Stimulated activated memory B cell treated with anti-CD40 and anti-IgM and Interleukin-4, amounts not matched to agents 10 μg/mL and 1 μg/mL and 100 μg/mL, for 72 hours (primary cell): ENCODE results near the gene AHDC1.
A peak's percentile ranks its signal among the peaks of the same experiment; 100 is the strongest.

Source experiments
- ATAC-seq: fragments of 150-1000 bp; cut with Tn5 transposase; 2 replicates; pipeline ENCODE4 v1.10.0; 2021
- H3K27ac Mint-ChIP-seq: one replicate; pipeline ENCODE4 v1.8.0; 2022; ENCODE audit warnings: mild to moderate bottlenecking, mixed read lengths
- H3K27me3 Mint-ChIP-seq: one replicate; pipeline ENCODE4 v1.8.0; 2022; ENCODE audit warnings: mixed read lengths
- H3K36me3 Mint-ChIP-seq: one replicate; pipeline ENCODE4 v1.8.0; 2022; ENCODE audit warnings: mixed read lengths
- H3K4me1 Mint-ChIP-seq: one replicate; pipeline ENCODE4 v1.8.0; 2022; ENCODE audit warnings: mixed read lengths
- H3K4me3 Mint-ChIP-seq: one replicate; pipeline ENCODE4 v1.8.0; 2022; ENCODE audit warnings: mild to moderate bottlenecking, moderate library complexity, mixed read lengths
- H3K9me3 Mint-ChIP-seq: one replicate; pipeline ENCODE4 v1.8.0; 2022; ENCODE audit warnings: mixed read lengths

The AHDC1 gene

DNA sequence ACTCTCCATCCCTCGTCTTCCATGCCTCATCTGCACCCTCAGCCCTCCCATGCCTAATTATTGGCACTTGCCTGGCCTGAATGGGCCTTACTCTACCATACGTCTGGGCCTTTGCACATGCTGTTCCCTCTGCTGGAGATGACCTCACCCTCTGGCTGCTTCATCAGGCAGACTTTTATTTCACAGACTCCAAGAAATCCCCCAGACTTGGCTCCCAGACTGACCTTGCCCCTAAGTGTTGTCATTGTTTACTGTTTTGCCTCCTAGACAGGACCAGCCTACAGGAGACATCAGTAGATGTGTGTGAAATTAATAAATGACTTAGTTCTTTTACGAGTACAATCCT is 5.2 kb upstream of the AHDC1 start:
- H3K4me3 Mint-ChIP-seq = no peak overlapping the region
- no peaks in the 10 kb centered on the region for H3K9me3 Mint-ChIP-seq
- no peak overlapping the region for H3K27ac Mint-ChIP-seq
- peak; percentile 3 for ATAC-seq
- no peaks in the 10 kb centered on the region for H3K27me3 Mint-ChIP-seq
- H3K4me1 Mint-ChIP-seq = peaks cover 20% of the 10 kb centered on the region
- peaks cover 5% of the 10 kb centered on the region for H3K36me3 Mint-ChIP-seq

DNA sequence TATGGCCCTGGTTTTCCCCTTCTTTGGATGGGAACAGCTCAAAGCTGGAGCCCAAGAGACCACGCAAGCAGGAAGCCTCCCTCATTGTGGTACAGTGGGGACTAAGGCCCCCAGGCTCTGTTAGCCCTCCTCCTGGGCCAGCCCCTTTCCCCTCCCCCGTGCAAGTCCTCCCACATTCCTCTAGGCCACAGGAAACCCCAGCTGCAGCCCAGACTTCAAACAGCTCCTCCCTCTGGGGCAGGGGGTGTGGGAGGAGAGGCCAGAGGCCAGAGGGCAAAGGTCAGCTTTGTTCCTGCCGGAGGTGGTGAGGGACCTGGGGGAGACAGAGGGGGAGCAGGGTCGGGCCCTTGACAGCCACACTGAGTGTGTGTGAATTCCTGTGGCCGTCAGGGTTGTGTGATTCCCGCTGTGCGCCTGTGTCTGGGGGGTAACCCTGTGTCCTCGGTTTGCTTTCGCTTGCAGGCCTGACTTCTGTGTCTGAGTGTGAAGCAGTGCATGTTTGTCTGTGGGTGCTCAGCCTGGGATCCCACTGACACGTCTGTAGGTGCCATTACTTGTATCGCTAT is 3.4 kb upstream of the AHDC1 start:
- peaks cover 3% of the 10 kb centered on the region for H3K36me3 Mint-ChIP-seq
- H3K27me3 Mint-ChIP-seq = no peaks in the 10 kb centered on the region
- no peak for ATAC-seq
- H3K4me3 Mint-ChIP-seq = no peak overlapping the region
- H3K4me1 Mint-ChIP-seq = peaks cover 22% of the 10 kb centered on the region
- no peaks in the 10 kb centered on the region for H3K9me3 Mint-ChIP-seq
- no peak overlapping the region for H3K27ac Mint-ChIP-seq

DNA sequence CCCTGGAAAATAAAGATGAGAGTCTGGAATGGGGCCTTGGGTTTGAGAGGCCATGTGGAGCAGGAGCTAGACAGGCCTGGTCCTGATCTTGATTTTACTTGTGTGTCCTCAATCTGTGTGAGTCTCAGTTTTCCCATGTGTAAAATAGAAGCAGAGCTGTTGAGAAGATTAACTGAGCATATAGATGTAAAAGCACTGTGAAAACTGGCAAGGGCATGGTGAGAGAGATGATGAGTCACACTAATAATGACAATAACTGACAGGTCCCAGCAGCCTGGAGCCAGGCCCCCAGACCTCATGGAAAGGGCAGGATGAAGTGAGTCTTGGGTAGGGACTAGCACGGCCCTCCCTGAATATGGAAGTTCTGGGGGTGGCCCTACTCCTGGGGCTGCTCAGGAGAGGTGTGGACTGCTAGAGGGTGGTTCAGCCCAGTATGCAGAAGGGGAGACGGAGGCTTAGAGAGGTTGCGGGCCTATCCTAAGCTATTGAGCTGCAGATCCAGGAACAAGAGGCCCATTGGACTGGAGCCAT is 2.8 kb upstream of the AHDC1 start:
- ATAC-seq = no peak
- H3K27ac Mint-ChIP-seq = peak overlapping the region; percentile 73

DNA sequence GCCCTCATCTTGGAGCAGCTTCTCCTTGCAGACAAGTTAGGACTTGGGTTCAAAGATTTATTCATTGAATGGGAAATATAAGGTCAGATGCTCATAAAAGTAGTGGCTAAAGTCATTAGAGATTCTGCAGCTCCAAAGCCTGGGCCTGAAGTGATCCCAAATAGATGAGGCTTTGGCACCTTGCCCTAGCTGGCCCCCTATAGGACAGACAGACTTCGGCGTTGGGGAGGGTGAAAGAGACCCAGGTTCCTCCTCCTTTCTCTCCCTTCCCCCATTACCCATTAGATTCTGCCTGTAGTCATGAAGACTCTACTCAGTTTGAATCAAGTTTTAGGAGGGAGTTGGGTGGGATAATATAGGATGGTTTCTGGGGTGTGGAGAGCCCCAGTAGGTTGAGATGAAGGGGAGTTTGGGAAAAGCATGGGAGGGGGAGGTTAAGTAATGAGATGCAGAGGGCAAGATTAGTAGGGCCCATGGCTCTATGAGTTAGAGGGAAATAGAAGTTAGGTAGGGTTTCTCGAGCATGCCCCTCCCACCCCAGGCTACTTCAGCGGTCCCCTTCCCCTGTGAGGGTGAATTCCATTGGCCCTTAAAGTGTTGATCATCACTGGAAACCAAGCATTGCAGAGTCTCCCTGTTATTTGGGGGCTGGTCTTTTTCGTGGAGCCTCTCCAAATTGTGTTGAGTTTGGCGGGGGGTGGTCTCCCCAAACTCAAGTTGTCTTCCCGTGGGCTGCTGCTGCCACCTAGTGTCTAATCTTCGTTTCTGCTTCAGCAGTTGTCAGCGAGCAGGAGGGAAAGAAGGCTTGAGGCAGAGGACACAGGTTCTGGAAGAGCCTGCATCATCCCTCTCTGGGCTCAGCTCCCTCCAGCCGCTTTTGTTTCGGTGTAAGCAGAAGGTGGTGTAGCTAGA is 2.1 kb upstream of the AHDC1 start:
- ATAC-seq = no peak
- Mint-ChIP-seq H3K4me3 (no peak overlapping the region), H3K9me3 (no peaks in the 10 kb centered on the region), H3K27ac (peak overlapping the region; percentile 73), H3K4me1 (peaks cover 29% of the 10 kb centered on the region), H3K36me3 (no peaks in the 10 kb centered on the region), H3K27me3 (no peaks in the 10 kb centered on the region)

More for the DNA sequence above, 2.8 kb upstream of the AHDC1 start:
- Mint-ChIP-seq H3K27me3 (no peaks in the 10 kb centered on the region), H3K36me3 (no peaks in the 10 kb centered on the region), H3K9me3 (no peaks in the 10 kb centered on the region), H3K4me1 (peaks cover 22% of the 10 kb centered on the region), H3K4me3 (no peak overlapping the region)

DNA sequence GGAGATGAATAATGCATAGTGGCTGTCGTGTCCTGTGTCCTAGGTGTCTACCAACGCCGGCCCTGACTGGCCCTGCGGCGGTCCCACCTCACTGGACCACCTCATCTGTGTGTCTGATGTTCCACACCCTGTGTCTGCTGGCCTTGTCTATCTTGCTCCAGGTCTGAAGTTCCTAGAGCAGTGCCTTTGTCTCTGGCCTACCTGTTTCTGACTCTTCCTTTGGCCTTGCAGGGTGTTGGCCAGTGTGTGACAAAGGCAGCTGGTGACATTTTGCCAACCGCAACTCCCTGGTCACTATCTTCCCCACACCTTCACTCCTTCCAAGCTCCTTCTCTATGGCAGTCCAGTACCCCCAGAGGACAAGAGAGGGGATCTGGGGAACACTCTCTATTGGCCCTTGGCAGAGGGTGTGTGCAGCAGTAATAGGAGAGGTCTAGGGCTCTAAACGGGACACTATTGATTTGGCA is 1.4 kb upstream of the AHDC1 start:
- H3K36me3 Mint-ChIP-seq = no peaks in the 10 kb centered on the region
- H3K4me3 Mint-ChIP-seq = peak overlapping the region; percentile 16
- no peaks in the 10 kb centered on the region for H3K27me3 Mint-ChIP-seq
- peaks cover 36% of the 10 kb centered on the region for H3K4me1 Mint-ChIP-seq
- no peak for ATAC-seq
- no peaks in the 10 kb centered on the region for H3K9me3 Mint-ChIP-seq
- H3K27ac Mint-ChIP-seq = peak overlapping the region; percentile 73

DNA sequence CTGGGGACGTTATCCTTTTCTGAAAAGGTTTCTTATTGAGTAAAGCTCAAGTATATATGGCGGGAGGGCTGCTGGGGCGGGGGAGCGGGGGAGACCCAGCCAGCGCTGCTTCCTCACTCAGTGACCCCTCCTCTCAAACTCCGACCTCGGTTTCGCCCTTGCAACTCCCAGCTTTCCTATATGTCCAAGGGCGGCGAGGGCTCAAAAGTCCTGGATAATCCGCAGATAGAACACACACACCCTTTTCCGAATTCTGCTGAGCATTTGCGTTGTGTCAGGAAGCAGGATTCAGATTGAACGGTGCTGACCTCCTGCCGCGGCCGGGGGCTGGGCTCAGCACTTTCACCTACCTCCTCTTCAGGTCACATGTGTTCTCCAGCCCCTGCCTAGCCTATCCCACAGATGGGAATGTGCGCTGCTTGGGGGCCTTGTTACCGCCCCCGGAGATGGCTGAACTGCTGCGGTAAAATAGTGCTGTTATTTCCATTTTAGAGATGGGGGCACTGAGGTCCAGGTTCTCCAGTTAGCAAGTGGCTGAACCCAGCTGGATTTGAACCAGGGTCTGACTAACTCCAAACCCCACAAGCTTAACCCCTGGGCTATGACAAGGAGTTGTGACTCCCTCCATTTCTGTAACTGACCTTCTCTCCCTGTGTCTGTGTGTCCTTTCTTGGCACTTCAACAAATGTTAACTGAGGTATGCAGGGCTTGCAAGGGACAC is 795 bp upstream of the AHDC1 start:
- no peak overlapping the region for H3K27ac Mint-ChIP-seq
- H3K9me3 Mint-ChIP-seq = no peaks in the 10 kb centered on the region
- peak overlapping the region; percentile 84 for H3K4me3 Mint-ChIP-seq
- ATAC-seq = no peak
- no peaks in the 10 kb centered on the region for H3K36me3 Mint-ChIP-seq
- H3K27me3 Mint-ChIP-seq = no peaks in the 10 kb centered on the region
- peaks cover 42% of the 10 kb centered on the region for H3K4me1 Mint-ChIP-seq

DNA sequence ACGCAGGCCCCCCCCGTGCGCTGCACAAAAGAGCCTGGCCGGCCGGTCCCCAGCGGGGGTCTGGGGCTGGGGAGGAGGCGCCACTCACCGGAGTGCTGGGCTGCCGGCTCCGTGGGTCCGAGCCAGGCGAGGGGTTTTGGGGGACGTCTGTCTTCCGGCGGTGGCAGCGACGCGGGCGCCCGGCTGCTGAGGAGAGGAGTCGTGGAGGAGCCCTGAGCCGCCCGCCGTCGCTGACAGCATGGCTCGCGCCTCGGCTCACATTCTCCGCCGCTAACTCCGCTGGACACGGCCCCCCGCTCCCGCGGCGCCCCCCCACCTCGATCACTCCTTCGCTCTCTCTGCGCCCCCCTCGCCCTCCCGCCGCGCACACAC is 649 bp downstream of the AHDC1 start:
- H3K9me3 Mint-ChIP-seq = no peaks in the 10 kb centered on the region
- peak overlapping the region; percentile 84 for H3K4me3 Mint-ChIP-seq
- peaks cover 48% of the 10 kb centered on the region for H3K4me1 Mint-ChIP-seq
- peak overlapping the region; percentile 72 for H3K27ac Mint-ChIP-seq
- ATAC-seq = peak; percentile 7
- no peaks in the 10 kb centered on the region for H3K27me3 Mint-ChIP-seq
- H3K36me3 Mint-ChIP-seq = no peaks in the 10 kb centered on the region

DNA sequence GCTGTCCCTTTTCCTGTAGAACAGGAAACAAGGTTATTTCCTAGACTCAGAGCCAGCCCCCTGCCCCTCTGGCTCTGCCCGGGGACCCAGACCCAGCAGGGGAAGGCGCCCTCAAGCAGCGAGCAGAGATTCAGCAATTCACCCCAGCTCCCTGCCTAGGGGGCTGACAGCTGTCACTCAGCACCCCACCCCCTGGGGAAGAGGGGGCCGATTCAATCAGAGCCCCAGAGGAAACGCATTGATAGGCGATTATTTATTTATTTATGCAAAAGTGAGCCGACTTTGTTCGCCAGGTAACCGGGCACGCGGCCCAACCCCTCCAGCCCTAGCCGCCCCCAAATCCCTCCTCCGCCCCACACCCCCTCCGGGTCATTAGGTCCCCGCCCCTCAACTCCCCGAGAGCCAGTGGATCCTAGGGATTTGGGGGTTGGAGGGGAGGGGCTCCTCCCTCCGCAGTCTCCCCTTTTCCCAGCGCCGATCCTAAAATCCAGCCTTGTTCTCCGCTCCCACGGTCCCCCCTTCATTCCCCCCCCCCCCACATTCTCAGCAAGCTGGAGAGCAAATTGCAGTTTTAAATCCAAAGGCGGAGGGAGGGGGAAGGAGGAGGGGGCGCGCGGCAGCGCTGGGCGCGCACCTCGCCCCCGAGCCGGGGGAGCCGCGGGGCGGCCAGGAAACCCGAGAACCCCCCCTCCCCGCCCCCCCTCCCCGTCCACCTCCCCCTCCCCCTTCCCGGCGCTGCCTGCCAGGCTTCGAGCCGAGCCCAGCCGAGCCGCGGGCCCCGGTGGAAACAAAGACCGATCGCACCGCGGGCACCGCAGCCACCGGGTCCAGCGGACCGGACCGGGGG is 1.3 kb downstream of the AHDC1 start:
- Mint-ChIP-seq H3K36me3 (no peaks in the 10 kb centered on the region), H3K27ac (peak overlapping the region; percentile 80), H3K27me3 (no peaks in the 10 kb centered on the region), H3K4me3 (peak overlapping the region; percentile 89), H3K4me1 (peaks cover 48% of the 10 kb centered on the region), H3K9me3 (no peaks in the 10 kb centered on the region)
- ATAC-seq = peak; percentile 32

DNA sequence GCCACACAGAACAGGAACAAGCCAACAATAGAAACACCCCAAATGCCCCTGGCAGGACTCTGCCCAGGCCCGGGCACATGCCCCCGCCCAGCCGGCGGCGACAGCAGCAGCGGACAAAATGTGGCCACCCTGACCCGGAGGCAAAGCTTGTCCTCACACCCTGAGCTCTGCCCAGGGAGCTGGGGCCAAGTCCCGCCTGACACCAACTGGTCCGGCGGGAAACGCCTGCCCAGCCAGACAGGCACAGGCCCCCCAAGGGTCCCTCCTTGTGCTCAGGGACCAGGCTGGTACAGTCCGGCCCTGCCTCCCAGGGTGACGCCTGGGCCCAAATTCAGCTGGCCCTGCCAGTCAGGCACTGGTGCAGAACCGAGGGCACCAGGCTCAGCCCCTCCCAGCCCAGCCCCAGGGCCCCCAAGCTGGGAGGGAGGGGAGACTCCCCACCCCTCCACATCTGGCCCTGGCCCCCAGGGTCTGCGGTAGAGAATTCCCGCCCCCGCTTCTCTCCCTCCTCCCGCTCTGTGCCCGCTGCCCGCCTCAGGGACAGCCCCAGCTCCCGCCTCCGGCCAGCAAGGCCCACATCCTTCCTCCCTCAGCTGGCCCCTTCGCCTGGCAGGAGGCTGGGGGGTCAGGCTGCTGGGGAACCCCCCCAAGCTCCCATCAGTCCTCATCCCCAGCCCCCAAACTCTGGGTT is 2.0 kb downstream of the AHDC1 start:
- Mint-ChIP-seq H3K27me3 (no peaks in the 10 kb centered on the region), H3K4me3 (peak overlapping the region; percentile 89), H3K36me3 (no peaks in the 10 kb centered on the region), H3K4me1 (peaks cover 48% of the 10 kb centered on the region), H3K9me3 (no peaks in the 10 kb centered on the region), H3K27ac (peak overlapping the region; percentile 80)
- ATAC-seq = peak; percentile 40

DNA sequence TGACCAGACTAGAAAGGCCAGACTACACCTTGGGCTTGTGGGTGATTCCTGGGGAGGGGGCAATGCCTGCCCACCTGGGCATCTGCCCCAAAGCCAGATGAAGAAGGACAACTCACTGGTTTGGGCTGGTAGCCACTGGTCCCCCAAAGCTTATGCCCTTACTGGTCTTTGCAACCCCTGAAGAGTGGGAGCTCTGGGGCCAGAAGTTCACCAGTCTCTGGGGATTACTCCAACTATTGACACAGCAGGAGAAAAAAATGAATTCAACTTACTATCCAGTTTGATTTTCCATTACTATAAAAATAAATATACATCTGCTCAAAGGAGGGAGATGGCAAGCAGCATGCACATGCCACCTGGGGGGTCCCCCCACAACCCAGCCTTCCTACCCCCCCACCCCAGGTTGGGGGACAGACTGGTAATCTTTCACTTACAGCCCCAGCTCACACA is 2.6 kb downstream of the AHDC1 start:
- Mint-ChIP-seq H3K27ac (peak overlapping the region; percentile 80), H3K27me3 (no peaks in the 10 kb centered on the region), H3K4me3 (peak overlapping the region; percentile 55), H3K9me3 (no peaks in the 10 kb centered on the region), H3K4me1 (peaks cover 43% of the 10 kb centered on the region), H3K36me3 (no peaks in the 10 kb centered on the region)
- no peak for ATAC-seq

DNA sequence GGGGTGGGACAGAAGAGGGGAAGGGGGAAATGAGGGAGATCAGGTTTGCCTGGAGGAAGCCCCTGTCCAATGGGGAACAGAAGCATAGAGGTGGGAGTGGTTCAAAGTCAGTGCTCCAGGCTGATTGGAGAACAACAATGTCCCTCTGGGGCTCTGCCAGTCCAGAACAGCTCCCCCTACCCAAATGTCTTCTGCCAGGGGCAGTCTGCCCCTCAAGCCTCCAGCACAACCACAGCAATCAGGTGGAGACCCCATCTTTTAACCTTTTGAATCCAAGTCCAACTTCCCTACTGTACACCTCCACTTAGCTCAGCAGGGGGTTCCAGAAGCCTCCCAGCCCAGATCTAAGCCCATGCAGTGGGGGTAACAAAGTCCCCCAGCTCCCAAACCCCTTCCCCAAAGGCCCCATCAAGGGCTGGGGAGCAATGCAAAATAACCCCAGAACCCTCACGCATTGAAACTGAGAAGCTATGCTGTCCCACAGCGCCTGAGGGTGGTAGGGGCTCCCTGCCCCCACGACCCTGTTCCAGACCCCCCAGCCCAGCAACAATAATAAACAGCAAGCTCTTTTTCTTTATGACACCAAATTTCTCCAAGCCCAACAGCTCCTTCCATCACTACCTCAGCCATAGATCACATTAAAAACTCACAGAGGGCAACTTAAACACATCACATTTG is 3.3 kb downstream of the AHDC1 start:
- Mint-ChIP-seq H3K9me3 (no peaks in the 10 kb centered on the region), H3K4me1 (peaks cover 35% of the 10 kb centered on the region), H3K27me3 (no peaks in the 10 kb centered on the region), H3K4me3 (peak overlapping the region; percentile 4), H3K27ac (peak overlapping the region; percentile 80), H3K36me3 (no peaks in the 10 kb centered on the region)
- no peak for ATAC-seq

DNA sequence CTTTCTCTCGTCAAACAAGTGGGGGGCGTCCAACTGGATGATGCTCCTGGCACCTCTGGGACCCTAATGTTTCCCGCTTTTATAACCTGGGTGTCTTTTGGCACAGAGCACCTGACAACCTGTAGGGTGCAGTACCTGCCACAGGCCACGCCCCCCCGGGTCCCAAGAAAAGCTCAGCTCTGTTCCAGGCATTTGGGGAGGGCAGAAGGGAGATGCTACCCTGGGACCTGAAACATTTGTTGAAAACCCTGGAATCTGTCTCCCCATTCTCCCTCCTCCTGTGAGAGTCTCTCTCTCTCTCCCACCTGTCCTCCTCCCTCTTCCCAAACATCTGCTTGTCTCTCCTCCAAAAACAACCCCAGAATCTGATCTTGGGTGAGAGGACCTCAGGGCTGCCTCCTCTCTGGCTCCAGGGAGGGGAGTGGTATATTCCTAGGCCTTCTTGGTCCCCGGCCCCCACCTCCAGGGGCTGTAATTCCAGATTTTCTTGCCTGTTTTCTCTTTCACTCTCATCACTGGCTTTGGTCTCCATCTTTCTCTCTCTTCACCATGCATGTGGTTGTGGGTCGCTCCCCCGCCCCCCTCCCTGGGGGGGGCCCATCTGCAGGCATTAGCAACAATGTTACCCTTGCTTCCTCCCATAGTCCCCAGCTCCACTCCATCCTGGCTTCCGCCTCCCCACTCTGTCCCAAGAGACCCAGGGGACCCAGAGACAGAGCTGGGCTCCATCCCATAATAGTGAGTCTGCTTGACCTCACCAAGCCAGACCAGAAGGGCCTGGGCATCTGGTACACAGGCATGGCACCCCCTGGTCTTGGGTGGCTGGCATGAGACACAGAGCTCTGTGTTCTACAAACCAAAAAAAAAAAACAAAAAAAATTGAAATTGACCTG is 4.1 kb downstream of the AHDC1 start:
- Mint-ChIP-seq H3K4me3 (no peak overlapping the region), H3K4me1 (peaks cover 35% of the 10 kb centered on the region), H3K36me3 (no peaks in the 10 kb centered on the region), H3K27me3 (no peaks in the 10 kb centered on the region), H3K9me3 (no peaks in the 10 kb centered on the region), H3K27ac (peak overlapping the region; percentile 80)
- no peak for ATAC-seq
